Activated CD4-positive, alpha-beta T cell treated with anti-CD3 and anti-CD28 coated beads for 24 hours (primary cell): ENCODE results near the gene VCL.

Experiments used
- DNase-seq, 2 donors: peaks; one replicate each; pipeline ENCODE4 v3.0.0-alpha.2; 2020; ENCODE audit warnings: low read depth in 2 of 2

Gene VCL

DNA sequence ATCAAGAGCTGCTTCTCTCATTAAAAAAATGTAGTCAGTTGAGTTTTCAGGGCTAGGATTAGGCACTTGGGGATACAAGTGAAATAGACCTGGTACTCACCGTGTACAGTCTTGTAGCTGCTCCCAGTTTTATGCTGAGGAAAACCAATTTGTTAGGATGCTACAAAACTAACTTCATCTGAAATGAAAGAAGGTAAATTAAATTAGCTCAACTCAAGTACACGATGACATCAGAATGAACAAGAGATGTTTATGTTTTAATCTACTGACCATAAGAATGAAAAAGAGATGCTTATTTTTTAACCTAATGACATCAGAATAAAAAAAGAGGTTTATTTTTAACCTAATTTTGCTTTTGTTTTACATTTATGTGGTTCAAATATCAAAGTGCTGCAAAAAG is 79.0 kb downstream of the VCL start:
- no peak for DNase-seq

DNA sequence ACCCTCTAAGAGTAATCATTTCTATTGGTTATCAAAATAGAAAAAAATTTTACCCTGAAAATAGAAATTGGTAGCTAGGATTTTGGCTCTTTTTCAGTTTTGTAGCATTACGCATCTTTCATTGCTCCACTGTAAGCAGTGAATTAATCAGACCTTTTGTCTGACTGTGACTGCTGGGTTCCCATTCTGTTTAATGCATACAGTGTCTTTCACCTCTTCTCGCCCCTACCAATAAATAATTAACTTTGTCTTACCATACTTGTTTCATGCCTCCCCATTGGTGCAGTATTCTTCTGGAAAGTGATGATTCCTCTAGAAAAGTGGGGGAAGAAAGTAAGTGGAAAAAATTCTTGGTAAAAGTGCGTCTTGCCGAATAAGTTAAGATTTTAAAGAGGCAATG is 79.5 kb downstream of the VCL start:
- DNase-seq: no peak

DNA sequence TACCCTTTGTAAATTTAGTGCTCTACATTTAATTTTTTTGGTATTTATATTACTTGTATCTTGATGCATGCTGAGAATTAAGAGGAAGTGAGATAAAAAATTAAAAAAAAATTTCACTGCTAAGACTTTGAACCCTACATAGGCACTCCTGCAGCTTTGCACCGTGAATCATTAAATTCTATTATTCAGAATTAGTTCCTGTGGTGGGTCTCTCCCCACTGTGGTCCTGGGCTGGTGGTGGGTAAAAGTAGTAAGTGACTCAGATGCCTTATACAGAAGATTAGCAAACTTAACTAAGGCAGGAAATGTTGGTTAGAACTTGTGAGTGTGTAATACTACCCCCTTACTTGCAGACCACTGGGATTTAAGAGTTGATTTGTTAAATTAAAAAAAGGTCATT is 80.1 kb downstream of the VCL start:
- DNase-seq: peak in 1 of 2 donors; percentile 20

DNA sequence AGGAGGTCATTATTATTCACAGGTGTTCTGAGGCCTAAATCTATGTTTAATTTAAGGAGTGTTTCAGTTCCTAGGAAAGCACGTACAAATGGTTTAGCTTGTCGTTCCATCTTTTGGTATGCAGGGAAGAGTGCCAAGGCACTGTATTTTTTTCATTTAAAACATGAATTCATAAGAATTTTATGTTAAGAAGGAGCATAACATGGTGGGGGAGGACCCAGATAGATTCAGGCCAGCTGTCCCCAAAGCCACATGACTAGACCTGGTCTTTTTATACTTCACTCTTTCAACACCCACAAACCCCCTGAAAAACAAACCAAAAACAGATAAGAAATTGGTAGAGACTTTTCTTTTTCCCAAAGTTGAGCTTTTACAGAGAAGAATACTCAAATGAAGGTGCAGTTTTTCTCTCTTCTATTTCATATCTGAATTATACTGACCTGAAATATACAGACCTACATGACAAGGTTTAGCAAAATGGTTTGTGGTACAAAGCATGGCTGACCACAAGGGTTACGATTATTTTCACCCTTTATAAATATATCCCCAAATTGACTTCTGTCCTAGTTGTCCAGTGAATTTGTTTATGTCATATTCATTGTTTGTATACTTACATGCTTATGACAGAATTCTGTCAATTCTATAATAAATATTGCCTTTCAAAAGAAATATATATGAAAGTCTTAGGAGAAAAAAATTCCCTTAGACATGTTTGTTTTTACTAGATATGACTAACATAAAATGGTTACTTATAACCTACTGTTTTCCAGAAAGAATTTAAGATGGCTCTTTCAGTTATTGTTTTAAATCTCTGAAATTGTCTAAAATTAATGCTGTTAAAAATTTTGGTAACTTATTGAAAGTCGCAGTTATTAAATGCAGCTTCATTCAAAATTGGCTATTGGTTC is 81.4 kb downstream of the VCL start:
- no peak for DNase-seq

DNA sequence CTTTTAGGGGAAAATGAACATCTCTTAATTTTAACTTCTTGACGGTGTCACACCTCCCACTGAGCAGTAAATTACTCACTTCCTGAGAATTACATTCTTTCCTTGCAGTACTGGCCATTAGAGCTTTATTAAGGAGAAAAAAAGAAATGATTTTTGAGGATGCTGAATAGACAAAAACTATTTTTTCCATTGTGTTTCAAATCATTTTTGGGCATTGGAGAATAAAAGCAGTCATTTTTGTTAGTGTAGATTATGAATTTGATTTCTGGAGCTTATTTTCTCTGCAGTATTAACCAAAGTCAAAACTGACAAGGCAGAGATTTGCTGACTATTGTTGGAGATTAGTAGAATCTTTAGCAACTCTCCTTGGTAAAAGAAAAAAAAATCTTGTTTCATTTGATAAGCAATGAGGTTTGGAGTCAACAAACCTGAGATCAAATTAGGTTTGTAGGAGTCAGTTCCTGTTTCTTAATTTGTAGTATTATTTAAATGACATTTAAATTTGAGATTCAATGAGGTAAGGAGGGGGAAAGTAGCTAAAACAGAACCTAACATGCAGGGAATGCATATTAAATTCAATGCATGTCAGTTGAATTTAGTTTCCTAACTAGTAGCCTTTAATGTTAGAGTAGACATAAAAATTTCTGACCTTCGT is 82.1 kb downstream of the VCL start:
- DNase-seq: no peak

DNA sequence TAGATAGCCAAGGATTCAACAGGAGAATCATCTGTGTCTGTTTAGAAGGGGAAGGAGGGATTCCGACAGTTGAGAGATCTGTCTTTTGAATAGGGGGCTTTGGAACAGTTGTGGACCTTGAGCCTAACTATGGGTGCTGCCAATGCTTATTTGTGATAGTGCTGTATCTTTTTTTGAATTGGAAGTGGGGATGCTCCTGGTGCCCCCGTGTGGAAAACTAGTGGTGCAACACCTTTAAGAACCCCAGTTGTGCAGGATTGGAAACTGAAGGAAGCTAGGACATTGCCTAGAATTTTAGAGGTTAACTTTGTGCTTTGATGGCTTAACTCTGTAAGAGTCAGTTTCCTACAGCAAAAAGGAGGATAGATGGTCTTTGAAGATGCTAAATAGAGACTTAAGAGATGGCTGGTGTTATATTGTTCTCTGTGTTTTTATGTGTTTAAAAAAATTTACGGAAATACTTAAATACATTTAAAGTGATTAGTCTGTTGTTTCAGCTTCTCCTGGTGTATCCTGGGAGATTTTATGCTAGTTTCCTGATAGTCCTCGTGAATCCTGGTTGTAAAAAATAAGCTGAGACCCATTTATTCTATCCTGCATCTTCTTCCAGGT is 83.4 kb downstream of the VCL start:
- DNase-seq: peak in 1 of 2 donors; percentile 19

DNA sequence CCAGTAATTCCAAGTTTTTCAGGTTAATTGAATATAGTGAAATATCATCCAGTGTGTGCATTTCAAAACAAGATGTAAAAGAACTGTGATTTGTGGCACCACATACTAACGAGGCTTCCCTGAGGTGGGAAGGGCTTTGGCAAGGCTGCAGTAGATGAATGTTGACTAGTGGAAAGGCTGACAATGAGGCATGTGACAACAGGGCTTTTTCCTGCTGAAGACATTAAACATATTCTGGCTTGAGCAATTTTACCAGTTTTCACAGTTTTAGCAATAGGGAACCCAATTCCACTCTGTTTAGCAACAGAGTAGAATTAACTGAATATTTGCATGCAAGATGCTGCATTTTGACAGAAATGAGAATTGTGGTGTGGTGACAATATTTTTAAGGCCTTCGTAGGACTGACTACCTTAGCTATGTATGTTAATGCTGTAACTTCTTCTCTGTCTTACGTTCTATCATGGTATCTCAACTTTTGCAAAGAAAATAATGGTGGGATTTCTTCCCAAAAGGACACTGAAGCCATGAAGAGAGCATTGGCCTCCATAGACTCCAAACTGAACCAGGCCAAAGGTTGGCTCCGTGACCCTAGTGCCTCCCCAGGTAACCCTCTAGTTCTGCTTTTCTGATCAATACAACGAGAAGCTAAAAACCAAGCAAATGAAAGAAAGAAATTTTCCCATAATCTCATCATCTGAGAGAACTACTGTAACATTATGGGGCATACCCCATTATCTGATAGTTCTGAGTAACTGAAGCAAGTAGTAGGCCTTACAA is 84.2 kb downstream of the VCL start:
- no peak for DNase-seq

DNA sequence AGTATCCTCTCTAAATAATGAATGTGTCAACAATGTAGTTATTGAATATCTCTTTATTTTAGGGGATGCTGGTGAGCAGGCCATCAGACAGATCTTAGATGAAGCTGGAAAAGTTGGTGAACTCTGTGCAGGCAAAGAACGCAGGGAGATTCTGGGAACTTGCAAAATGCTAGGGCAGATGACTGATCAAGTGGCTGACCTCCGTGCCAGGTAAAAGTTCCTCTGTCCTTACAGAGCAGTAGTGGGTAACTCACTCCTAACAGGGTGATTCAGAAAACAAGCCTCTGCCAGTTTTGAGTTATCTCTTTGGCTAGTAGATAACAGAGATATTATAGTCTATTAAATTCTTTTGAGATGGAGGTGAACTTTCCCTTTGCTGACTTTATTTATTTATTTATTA is 85.4 kb downstream of the VCL start:
- no peak for DNase-seq

DNA sequence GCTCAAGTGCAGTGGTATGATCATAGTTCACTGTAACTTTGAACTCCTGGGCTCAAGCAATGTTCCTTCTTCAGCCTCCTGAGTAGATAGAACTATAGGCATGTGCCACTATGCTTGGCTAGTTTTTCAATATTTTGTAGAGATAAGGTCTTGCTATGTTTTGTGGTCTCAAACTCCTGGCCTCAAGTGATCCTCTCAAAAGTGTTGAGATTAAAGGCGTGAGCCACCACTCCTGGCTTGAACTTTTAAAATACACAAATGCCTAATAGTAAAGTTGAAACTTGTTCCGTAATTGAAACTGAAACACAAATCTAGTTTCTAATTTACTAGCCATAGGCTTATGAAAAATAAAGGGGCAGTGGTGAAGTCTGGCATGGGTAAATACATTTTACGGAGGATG is 87.0 kb downstream of the VCL start:
- no peak for DNase-seq

DNA sequence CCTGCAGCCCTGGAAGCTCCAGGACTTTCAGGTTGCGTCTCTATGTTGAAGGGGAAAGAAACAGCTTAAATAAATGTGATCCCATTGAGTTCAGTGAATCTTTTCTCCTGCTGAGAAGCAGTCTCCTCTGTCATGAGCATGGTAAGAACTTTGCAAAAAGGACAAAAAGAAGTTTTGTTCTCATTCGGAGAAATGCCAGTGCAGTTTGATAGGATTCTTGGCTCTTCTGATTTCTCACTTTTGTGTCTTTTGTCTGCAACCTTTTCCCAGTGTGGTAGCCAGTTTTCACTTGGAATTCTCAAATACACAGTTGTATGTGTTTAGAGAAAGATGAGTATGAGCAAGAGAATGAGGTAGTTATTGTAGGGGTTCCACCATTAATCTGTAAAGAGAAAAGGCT is 88.4 kb downstream of the VCL start:
- no peak for DNase-seq

DNA sequence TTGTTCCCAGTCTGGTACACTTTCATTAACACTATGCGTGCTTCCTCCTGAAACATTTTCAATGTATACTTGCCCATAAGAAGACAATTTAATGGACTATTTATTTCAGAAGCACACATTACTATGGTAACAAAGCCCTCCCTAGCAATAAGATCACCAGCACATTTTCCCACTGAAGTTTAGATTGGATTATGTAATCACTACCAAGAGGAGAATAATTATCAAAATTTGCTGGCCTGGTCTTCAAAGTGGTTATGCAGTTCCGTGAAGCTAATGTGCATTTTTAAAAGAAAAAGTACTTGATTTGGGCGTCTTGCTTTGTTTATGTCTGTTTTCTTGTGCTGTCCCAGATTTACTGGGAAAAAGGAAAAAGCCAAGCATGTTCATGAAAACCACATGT is 90.8 kb downstream of the VCL start:
- no peak for DNase-seq

DNA sequence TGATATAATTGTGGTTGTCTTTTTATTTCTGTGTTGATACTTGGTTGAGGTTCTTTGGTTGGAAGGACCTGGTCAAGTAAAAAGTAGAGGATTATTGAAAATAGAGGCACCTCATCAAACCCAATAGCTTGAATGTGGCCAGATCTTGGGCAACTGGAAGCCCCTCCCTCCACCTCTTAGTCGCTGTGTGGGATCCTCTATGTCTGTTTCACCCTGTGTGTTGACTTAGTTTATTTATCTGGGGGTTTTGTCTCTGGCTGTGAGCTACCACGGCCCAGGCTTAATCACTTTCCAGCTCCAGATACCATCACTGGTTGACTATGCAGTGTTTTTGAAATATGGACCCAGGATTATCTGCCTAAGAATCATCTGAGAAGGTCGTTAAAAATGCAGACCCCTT is 94.5 kb downstream of the VCL start:
- no peak for DNase-seq

DNA sequence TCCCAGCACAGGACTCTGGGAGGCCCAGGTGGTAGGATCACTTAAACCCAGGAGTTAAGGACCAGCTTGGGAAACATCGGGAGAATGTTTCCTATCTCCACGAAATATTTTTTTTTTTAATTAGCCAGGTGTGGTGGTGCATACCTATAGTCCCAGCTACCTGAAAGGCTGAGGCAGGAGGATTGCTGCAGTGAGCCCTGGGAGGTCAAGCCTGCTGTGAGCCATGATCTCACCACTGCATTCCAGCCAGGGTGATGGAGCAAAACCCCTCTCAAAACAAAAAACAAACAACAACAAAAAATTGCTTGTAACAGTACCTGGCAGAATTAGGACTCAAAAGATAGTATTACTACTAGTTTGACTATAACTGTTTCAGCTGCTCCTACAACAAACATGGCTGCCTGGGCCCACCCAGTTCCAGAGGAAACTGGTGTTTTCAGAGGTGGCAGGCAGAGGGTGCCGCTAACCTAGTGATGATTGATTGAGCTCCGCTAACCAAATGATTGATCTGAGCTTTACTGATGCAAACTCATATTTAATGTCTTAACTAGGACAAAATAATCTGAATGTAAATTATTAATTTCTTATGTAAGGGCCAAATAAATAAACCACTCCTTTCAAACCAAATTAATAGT is 95.7 kb downstream of the VCL start:
- DNase-seq: no peak

DNA sequence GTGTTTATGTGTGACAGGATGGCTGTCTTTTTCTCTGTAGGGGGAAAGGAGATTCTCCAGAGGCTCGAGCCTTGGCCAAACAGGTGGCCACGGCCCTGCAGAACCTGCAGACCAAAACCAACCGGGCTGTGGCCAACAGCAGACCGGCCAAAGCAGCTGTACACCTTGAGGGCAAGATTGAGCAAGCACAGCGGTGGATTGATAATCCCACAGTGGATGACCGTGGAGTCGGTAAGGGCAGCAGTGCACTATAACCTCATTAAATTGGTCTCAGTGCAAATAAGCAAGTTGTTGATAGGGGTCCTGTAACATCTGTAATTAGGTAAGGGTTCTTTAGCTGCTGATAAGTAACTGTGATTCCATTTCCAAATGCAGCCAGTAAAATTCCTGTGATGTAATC is 96.3 kb downstream of the VCL start:
- DNase-seq: no peak

DNA sequence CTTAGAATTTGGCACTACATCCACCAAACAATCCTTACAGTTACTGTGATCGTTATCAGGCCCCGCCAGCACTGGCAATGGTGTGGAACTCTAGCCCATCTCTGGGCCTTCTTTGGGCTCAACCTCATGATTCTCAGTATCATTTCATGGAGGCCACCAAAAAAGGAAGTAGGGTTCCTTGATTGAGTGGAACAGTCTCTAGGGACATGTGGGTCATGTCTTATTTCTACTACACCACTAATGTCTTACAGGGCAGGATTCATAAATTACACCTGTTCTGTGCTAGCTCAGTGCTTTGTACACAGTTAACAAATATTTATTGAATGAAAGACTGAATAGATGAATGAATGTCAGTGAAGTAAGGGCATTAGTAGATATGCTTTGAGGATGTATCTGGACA is 98.9 kb downstream of the VCL start:
- no peak for DNase-seq

DNA sequence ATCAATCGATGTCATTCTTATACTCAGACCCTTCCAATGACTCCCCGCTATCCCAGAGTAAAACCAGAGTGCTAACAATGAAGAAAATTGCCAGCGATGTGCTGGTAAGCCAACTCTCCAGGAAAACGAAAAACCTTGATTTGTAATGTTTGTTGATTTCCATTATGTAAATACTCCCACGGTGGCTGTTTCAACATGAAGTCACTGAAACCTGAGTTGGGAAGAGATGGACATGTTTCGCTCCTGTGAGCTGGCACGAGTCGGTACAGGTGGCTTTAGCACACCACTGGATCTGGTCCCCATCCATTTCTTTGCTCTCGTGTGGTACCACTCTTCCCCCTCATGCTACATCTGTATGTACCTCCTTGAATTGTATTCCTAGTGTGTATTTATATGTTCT is 99.9 kb downstream of the VCL start:
- no peak for DNase-seq

DNA sequence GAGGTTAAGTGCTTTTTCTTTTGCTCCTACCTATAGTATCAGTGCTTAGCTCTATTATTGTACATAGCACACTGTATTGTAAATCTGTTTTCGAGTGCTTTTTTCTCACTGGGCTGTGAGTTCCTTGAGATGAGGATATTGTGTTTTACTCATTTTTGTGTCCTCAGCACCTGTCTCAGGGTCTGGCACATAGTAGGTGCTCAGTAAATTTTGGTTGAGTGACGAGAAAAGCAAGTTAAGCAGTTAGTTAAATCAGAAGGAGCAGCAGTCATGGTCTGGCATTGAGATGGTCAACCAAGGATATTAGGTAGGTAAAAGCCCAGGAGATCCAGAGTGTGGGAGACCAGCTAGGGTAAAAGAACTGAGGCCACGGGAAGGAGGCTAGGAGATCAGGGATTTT is 101.5 kb downstream of the VCL start:
- DNase-seq: no peak

DNA sequence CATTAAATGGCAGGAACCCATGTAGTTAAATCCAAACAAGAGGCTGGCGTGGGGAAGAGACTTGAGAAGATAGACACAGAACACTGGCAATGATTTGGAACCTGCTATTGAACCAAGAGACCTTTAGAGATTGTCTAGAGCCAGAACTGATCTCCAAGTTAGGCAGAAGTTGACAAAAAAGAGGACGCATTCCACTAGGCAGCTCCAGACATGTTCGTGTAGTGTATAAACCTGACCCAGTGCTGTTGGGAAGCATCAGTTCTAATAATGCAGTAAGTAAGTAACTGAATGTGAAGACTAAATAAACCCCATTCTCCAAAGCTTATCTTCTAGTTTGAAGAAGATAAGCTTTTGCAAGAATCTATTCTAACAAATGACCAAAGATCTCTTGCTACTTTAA is 101.9 kb downstream of the VCL start:
- no peak for DNase-seq

DNA sequence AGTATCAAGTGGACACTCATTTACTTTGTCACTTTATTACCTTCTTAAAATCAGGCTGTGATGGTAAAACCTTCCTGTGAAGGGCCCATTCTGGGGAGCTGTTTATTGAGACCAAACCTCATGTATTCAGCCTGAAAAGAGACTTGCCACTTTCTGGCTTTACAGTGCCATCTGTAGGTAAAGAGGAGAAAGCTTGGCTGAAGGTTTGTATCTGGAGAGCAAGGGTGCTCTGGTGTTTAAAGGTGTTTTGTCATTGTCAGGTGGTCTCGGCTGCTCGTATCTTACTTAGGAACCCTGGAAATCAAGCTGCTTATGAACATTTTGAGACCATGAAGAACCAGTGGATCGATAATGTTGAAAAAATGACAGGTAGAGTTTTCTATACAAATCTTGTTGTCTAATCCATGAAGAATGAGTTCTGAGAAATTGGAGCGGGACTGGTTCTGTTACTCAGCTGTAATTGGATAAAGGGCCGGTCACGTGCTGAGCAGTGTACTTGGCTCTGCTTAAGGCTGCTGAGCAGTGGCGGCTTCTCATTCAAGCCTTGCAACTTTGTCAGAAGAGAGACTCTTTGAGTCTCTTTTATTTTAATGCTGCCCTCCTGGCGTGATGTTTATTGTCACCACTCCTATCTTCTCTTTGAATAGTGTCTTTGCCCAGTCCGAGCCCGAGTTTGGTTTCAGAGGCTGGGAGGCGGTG is 105.8 kb downstream of the VCL start:
- DNase-seq: no peak

DNA sequence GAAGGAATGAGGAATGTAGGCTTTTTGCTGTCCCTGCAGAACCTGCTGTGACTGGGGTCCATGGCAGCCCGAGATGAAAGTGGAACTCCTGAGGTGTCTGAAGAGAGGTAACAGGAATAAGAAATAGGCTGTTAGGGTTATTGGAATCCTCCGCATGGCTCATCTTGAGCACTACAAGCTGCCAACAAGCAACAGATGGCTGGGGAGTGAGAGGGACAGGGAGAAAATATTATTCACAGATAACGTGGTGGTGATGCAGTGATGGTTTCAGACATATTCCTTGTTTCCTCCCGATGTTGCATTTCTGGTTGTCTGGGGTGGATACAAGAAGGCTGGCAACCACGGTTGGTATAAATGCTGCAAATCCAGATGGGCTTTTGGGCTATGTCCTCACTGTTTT is 106.6 kb downstream of the VCL start:
- no peak for DNase-seq

DNA sequence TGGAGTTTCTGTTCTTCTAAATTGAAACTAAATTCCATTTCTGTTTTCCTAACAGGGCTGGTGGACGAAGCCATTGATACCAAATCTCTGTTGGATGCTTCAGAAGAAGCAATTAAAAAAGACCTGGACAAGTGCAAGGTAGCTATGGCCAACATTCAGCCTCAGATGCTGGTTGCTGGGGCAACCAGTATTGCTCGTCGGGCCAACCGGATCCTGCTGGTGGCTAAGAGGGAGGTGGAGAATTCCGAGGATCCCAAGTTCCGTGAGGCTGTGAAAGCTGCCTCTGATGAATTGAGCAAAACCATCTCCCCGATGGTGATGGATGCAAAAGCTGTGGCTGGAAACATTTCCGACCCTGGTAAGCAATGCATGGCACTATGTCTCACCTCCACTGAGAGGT is 107.1 kb downstream of the VCL start:
- no peak for DNase-seq
